Measurements from ENCODE around the gene STH. TPM values are rescaled to one million over a fixed set of nuclear protein-coding genes. Genes with fewer than 3 reads are reported as not detected.
A peak's percentile ranks its signal among the peaks of the same experiment; 100 is the strongest.
"Not testable (repeated sequence)": the region's sequence is repeated elsewhere in the genome, so short reads cannot be mapped to it uniquely, and the experiment has no call there.

The STH gene
- total RNA-seq, 2 experiments from 2014 or later = not detected

DNA sequence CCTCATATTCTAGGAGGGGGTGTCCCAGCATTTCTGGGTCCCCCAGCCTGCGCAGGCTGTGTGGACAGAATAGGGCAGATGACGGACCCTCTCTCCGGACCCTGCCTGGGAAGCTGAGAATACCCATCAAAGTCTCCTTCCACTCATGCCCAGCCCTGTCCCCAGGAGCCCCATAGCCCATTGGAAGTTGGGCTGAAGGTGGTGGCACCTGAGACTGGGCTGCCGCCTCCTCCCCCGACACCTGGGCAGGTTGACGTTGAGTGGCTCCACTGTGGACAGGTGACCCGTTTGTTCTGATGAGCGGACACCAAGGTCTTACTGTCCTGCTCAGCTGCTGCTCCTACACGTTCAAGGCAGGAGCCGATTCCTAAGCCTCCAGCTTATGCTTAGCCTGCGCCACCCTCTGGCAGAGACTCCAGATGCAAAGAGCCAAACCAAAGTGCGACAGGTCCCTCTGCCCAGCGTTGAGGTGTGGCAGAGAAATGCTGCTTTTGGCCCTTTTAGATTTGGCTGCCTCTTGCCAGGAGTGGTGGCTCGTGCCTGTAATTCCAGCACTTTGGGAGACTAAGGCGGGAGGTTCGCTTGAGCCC, 11.6 kb downstream of the STH start:
- no peak for ATAC-seq
- H3K4me1 Mint-ChIP-seq = no peaks in the 10 kb centered on the region
- H3K9me3 Mint-ChIP-seq (ENCODE audit: low read depth) = no peaks in the 10 kb centered on the region
- H3K27me3 Mint-ChIP-seq = no peaks in the 10 kb centered on the region
- H3K36me3 Mint-ChIP-seq (ENCODE audit: low read depth) = no peaks in the 10 kb centered on the region
- intact Hi-C loops (cut with DNase I, micrococcal nuclease) = loop anchor here in 1 of 2 experiments (10.0 kb wide), 1 partner anchor 56 kb away; no protein-coding TSS in a partner anchor
- no peak overlapping the region for H3K4me3 Mint-ChIP-seq
- CTCF ChIA-PET = no interaction called here
- DNase-seq = no peak
- POLR2A ChIA-PET = no interaction called here
- no peak overlapping the region for H3K27ac Mint-ChIP-seq

DNA sequence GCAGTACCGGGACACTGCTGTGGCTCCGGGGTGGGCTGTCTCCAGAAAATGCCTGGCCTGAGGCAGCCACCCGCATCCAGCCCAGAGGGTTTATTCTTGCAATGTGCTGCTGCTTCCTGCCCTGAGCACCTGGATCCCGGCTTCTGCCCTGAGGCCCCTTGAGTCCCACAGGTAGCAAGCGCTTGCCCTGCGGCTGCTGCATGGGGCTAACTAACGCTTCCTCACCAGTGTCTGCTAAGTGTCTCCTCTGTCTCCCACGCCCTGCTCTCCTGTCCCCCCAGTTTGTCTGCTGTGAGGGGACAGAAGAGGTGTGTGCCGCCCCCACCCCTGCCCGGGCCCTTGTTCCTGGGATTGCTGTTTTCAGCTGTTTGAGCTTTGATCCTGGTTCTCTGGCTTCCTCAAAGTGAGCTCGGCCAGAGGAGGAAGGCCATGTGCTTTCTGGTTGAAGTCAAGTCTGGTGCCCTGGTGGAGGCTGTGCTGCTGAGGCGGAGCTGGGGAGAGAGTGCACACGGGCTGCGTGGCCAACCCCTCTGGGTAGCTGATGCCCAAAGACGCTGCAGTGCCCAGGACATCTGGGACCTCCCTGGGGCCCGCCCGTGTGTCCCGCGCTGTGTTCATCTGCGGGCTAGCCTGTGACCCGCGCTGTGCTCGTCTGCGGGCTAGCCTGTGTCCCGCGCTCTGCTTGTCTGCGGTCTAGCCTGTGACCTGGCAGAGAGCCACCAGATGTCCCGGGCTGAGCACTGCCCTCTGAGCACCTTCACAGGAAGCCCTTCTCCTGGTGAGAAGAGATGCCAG, 12.9 kb downstream of the STH start:
- no peaks in the 10 kb centered on the region for H3K9me3 Mint-ChIP-seq (ENCODE audit: low read depth)
- H3K27ac Mint-ChIP-seq = no peak overlapping the region
- no peak overlapping the region for H3K4me3 Mint-ChIP-seq
- ATAC-seq (no peak), DNase-seq (no peak)
- H3K27me3 Mint-ChIP-seq = no peaks in the 10 kb centered on the region
- ChIA-PET CTCF (interaction anchor here (1.0 to 1.1 kb wide), 2 partner anchors 9 to 201 kb away, joined by 3 read pairs; no protein-coding TSS in a partner anchor), POLR2A (no interaction called here)
- no peaks in the 10 kb centered on the region for H3K36me3 Mint-ChIP-seq (ENCODE audit: low read depth)
- intact Hi-C loops (cut with DNase I, micrococcal nuclease) = loop anchor here in 1 of 2 experiments (10.0 kb wide), 1 partner anchor 57 kb away; no protein-coding TSS in a partner anchor
- H3K4me1 Mint-ChIP-seq = no peaks in the 10 kb centered on the region

DNA sequence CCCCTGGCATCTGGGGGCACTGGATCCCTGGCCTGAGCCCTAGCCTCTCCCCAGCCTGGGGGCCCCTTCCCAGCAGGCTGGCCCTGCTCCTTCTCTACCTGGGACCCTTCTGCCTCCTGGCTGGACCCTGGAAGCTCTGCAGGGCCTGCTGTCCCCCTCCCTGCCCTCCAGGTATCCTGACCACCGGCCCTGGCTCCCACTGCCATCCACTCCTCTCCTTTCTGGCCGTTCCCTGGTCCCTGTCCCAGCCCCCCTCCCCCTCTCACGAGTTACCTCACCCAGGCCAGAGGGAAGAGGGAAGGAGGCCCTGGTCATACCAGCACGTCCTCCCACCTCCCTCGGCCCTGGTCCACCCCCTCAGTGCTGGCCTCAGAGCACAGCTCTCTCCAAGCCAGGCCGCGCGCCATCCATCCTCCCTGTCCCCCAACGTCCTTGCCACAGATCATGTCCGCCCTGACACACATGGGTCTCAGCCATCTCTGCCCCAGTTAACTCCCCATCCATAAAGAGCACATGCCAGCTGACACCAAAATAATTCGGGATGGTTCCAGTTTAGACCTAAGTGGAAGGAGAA, 13.5 kb downstream of the STH start:
- DNase-seq = no peak
- H3K4me3 Mint-ChIP-seq = no peak overlapping the region
- ChIA-PET CTCF (interaction anchor here (1.0 to 1.1 kb wide), 3 partner anchors 8 to 200 kb away, joined by 3 read pairs; no protein-coding TSS in a partner anchor), POLR2A (no interaction called here)
- intact Hi-C loops (cut with DNase I, micrococcal nuclease) = loop anchor here in 1 of 2 experiments (10.0 kb wide), 1 partner anchor 58 kb away; no protein-coding TSS in a partner anchor
- H3K27me3 Mint-ChIP-seq = no peaks in the 10 kb centered on the region
- ATAC-seq = no peak
- no peak overlapping the region for H3K27ac Mint-ChIP-seq
- no peaks in the 10 kb centered on the region for H3K36me3 Mint-ChIP-seq (ENCODE audit: low read depth)
- no peaks in the 10 kb centered on the region for H3K9me3 Mint-ChIP-seq (ENCODE audit: low read depth)
- no peaks in the 10 kb centered on the region for H3K4me1 Mint-ChIP-seq

DNA sequence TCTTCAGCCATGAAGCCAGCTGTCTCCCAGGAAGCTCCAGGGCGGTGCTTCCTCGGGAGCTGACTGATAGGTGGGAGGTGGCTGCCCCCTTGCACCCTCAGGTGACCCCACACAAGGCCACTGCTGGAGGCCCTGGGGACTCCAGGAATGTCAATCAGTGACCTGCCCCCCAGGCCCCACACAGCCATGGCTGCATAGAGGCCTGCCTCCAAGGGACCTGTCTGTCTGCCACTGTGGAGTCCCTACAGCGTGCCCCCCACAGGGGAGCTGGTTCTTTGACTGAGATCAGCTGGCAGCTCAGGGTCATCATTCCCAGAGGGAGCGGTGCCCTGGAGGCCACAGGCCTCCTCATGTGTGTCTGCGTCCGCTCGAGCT, 14.1 kb downstream of the STH start:
- H3K9me3 Mint-ChIP-seq (ENCODE audit: low read depth) = no peaks in the 10 kb centered on the region
- ChIA-PET POLR2A (no interaction called here), CTCF (interaction anchor here (1.0 kb wide), 1 partner anchor 9 kb away, joined by 3 read pairs; no protein-coding TSS in a partner anchor)
- DNase-seq = no peak
- intact Hi-C loops (cut with DNase I, micrococcal nuclease) = loop anchor here in 1 of 2 experiments (10.0 kb wide), 1 partner anchor 58 kb away; no protein-coding TSS in a partner anchor
- ATAC-seq = no peak
- H3K27me3 Mint-ChIP-seq = no peaks in the 10 kb centered on the region
- no peak overlapping the region for H3K4me3 Mint-ChIP-seq
- no peaks in the 10 kb centered on the region for H3K36me3 Mint-ChIP-seq (ENCODE audit: low read depth)
- H3K4me1 Mint-ChIP-seq = no peaks in the 10 kb centered on the region
- H3K27ac Mint-ChIP-seq = no peak overlapping the region

DNA sequence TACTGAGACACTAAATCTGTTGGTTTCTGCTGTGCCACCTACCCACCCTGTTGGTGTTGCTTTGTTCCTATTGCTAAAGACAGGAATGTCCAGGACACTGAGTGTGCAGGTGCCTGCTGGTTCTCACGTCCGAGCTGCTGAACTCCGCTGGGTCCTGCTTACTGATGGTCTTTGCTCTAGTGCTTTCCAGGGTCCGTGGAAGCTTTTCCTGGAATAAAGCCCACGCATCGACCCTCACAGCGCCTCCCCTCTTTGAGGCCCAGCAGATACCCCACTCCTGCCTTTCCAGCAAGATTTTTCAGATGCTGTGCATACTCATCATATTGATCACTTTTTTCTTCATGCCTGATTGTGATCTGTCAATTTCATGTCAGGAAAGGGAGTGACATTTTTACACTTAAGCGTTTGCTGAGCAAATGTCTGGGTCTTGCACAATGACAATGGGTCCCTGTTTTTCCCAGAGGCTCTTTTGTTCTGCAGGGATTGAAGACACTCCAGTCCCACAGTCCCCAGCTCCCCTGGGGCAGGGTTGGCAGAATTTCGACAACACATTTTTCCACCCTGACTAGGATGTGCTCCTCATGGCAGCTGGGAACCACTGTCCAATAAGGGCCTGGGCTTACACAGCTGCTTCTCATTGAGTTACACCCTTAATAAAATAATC, 14.6 kb downstream of the STH start:
- intact Hi-C loops (cut with DNase I, micrococcal nuclease) = loop anchor here in 1 of 2 experiments (10.0 kb wide), 1 partner anchor 59 kb away; no protein-coding TSS in a partner anchor
- POLR2A ChIA-PET = no interaction called here
- peaks cover 2% of the 10 kb centered on the region for H3K4me1 Mint-ChIP-seq

DNA sequence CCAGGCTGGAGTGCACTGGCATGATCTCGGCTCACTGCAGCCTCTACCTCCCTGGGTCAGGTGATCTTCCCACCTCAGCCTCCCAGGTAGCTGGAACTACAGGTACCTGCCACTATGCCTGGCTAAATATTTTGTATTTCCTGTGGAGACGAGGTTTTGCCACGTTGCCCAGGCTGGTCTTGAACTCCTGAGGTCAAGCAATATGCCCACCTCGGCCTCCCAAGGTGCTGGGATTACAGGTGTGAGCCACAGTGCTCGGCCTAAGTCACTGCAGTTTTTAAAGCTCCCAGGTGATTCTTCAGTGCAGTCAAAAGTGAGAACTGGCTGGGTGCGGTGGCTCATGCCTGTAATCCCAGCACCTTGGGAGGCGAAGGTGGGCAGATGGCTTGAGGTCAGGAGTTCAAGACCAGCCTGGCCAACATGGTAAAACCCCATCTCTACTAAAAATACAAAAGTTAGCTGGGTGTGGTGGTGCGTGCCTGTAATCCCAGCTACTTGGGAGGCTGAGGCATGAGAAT, 20.4 kb downstream of the STH start:
- peaks cover 14% of the 10 kb centered on the region for H3K4me1 Mint-ChIP-seq
- DNase-seq; H3K9me3 Mint-ChIP-seq (ENCODE audit: low read depth); POLR2A ChIA-PET; H3K36me3 Mint-ChIP-seq (ENCODE audit: low read depth); ATAC-seq; H3K4me3 Mint-ChIP-seq; H3K27me3 Mint-ChIP-seq: not testable (repeated sequence)
- H3K27ac Mint-ChIP-seq = peak overlapping the region; percentile 77
- CTCF ChIA-PET = interaction anchor here (0.6 to 0.9 kb wide), 2 partner anchors 13 to 18 kb away, joined by 3 read pairs; no protein-coding TSS in a partner anchor
- intact Hi-C loops (cut with DNase I, micrococcal nuclease) = loop anchor here in 1 of 2 experiments (10.0 kb wide), 1 partner anchor 65 kb away; no protein-coding TSS in a partner anchor

More for the DNA sequence above, 14.6 kb downstream of the STH start:
- no peak for ATAC-seq
- no peaks in the 10 kb centered on the region for H3K27me3 Mint-ChIP-seq
- CTCF ChIA-PET = interaction anchor here (1.0 kb wide), 1 partner anchor 9 kb away, joined by 3 read pairs; no protein-coding TSS in a partner anchor
- H3K9me3 Mint-ChIP-seq (ENCODE audit: low read depth) = no peaks in the 10 kb centered on the region
- H3K36me3 Mint-ChIP-seq (ENCODE audit: low read depth) = no peaks in the 10 kb centered on the region
- no peak for DNase-seq
- no peak overlapping the region for H3K4me3 Mint-ChIP-seq
- H3K27ac Mint-ChIP-seq = no peak overlapping the region

DNA sequence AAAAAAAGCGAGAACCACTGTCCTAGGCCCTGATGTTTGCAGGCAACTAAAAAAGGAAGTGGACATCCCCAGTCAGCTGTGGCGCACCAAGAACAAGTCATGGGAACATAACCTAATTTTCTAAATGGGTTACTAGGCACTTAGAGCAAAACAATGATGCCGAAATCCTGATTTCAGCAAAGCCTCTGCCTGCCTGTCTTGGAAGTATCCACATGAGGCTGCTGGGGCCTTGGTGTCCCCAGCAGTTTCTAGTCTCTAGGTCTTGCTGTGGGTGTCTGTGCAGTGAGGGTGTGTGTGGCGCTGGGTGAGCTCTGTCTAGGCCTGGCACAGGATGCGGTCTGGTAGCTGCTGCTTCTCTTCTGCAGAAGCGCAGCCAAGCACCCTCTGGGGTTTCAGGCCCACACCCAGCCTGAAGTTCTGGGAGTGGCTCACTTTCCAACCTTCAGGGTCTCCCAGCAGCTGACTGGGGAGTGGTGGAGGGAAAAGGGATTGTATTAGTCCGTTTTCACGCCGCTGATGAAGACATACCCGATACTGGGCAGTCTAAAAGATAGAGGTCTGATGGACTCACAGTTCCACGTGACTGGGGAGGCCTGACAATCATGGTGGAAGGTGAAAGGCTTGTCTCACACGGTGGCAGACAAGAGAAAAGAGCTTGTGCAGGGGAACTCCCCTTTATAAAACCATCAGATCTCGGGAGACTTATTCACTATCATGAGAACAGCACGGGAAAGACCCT, 21.1 kb downstream of the STH start:
- no peak overlapping the region for H3K4me3 Mint-ChIP-seq
- peak; percentile 62 for DNase-seq
- H3K27me3 Mint-ChIP-seq = no peaks in the 10 kb centered on the region
- H3K27ac Mint-ChIP-seq = peak overlapping the region; percentile 77
- peak; percentile 92 for ATAC-seq
- no peaks in the 10 kb centered on the region for H3K36me3 Mint-ChIP-seq (ENCODE audit: low read depth)
- H3K9me3 Mint-ChIP-seq (ENCODE audit: low read depth) = no peaks in the 10 kb centered on the region
- intact Hi-C loops (cut with DNase I, micrococcal nuclease) = no loop called here
- ChIA-PET CTCF (no interaction called here), POLR2A (interaction anchor here (0.7 kb wide), 1 partner anchor 34 kb away, joined by 3 read pairs; no protein-coding TSS in a partner anchor)
- peaks cover 14% of the 10 kb centered on the region for H3K4me1 Mint-ChIP-seq

DNA sequence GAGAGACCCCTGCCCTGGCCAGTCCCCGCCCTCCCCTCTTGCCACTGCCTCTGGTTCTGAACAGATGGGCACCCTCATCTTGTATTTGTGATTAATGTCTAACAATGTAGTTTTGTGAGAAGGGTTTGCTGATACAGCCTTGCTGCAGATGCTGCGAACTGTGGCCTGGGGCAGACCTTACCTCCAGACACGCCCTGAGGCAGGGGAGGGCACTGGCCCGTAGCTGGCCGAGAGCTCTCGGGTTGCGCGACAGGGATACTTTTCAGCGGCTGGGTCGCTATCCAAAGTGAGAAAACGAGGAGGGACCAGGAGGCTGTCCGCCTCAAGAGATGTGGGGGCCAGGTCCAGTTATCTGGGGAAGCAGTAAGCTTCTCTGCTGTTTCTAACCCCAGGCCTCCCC, 21.9 kb downstream of the STH start:
- H3K4me3 Mint-ChIP-seq = no peak overlapping the region
- peaks cover 14% of the 10 kb centered on the region for H3K4me1 Mint-ChIP-seq
- ATAC-seq (no peak), DNase-seq (no peak)
- intact Hi-C loops (cut with DNase I, micrococcal nuclease) = no loop called here
- POLR2A ChIA-PET = interaction anchor here (0.7 kb wide), 1 partner anchor 35 kb away, joined by 3 read pairs; no protein-coding TSS in a partner anchor
- H3K27ac Mint-ChIP-seq = no peak overlapping the region
- peaks cover 2% of the 10 kb centered on the region for H3K36me3 Mint-ChIP-seq (ENCODE audit: low read depth)
- H3K9me3 Mint-ChIP-seq (ENCODE audit: low read depth) = no peaks in the 10 kb centered on the region
- no peaks in the 10 kb centered on the region for H3K27me3 Mint-ChIP-seq
- CTCF ChIA-PET = interaction anchor here (0.8 kb wide), 1 partner anchor 9 kb away, joined by 5 read pairs; no protein-coding TSS in a partner anchor

DNA sequence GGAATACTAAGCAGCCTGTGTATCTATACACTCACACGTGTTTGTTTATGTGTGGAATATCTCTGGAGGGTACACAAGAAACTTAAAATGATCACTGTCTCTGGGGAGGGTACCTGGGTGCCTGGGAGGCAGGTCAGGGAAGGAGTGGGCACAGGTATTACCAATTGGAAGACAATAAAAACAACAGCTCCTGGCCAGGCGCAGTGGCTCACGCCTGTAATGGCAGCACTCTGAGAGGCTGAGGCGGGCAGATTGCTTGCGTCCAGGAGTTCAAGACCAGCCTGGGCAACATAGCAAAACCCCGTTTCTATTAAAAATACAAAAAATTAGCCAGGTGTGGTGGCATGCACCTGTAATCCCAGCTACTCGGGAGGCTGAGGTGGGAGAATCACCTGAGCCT, 24.3 kb downstream of the STH start:
- H3K4me3 Mint-ChIP-seq; H3K27me3 Mint-ChIP-seq; H3K9me3 Mint-ChIP-seq (ENCODE audit: low read depth); ATAC-seq; POLR2A ChIA-PET; DNase-seq; intact Hi-C loops (cut with DNase I, micrococcal nuclease); H3K36me3 Mint-ChIP-seq (ENCODE audit: low read depth); H3K27ac Mint-ChIP-seq: not testable (repeated sequence)
- peaks cover 14% of the 10 kb centered on the region for H3K4me1 Mint-ChIP-seq
- CTCF ChIA-PET = interaction anchor here (1.1 kb wide), 1 partner anchor 86 kb away, joined by 3 read pairs; no protein-coding TSS in a partner anchor

DNA sequence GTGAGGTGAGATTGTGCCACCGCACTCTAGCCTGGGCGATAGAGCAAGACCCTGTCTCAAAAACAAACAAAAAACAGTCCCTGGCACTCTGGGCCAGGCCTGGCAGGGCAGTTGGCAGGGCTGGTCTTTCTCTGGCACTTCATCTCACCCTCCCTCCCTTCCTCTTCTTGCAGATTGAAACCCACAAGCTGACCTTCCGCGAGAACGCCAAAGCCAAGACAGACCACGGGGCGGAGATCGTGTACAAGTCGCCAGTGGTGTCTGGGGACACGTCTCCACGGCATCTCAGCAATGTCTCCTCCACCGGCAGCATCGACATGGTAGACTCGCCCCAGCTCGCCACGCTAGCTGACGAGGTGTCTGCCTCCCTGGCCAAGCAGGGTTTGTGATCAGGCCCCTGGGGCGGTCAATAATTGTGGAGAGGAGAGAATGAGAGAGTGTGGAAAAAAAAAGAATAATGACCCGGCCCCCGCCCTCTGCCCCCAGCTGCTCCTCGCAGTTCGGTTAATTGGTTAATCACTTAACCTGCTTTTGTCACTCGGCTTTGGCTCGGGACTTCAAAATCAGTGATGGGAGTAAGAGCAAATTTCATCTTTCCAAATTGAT, 24.8 kb downstream of the STH start:
- CTCF ChIA-PET = interaction anchor here (0.7 to 1.1 kb wide), 2 partner anchors 86 to 152 kb away, joined by 3 read pairs; no protein-coding TSS in a partner anchor
- DNase-seq (no peak), ATAC-seq (no peak)
- POLR2A ChIA-PET = no interaction called here
- Mint-ChIP-seq H3K9me3 (ENCODE audit: low read depth) (no peaks in the 10 kb centered on the region), H3K4me3 (no peak overlapping the region), H3K27ac (no peak overlapping the region), H3K27me3 (no peaks in the 10 kb centered on the region), H3K36me3 (ENCODE audit: low read depth) (peaks cover 2% of the 10 kb centered on the region), H3K4me1 (peaks cover 12% of the 10 kb centered on the region)
- intact Hi-C loops (cut with DNase I, micrococcal nuclease) = no loop called here
